Measurements from ENCODE around the gene TFPI2.
A peak's percentile ranks its signal among the peaks of the same experiment; 100 is the strongest.

The TFPI2 gene

DNA sequence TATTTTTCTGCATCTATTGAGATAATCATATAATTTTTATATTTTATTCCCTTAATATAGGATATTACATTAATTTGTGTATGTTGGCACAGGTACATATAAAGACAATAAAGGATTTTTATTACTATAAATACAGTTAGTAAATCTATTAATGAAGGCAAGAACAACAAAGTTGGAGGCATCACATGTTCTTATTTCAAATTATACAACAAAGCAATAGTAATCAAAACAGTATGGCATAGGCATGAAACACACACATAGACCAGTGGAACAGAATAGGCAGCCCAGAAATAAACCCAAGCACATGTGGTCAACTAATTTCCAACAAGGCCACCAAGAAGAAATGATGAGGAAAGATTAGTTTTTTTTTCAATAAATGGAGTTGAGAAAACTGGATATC, 11.2 kb downstream of the TFPI2 start:
- H3K4ac ChIP-seq (ENCODE audit: low read depth, low read length), result no peak overlapping the region
- no peak overlapping the region for H3K9ac ChIP-seq (ENCODE audit: low read length)
- H2BK15ac ChIP-seq (replicated peaks; ENCODE audit: low read depth), result no peak overlapping the region
- H2BK5ac ChIP-seq (ENCODE audit: low read length), result no peak overlapping the region
- no peak overlapping the region for H3K18ac ChIP-seq (ENCODE audit: low read length)
- H3K4me3 ChIP-seq (ENCODE audit: low read length), result no peak overlapping the region
- no peaks in the 10 kb centered on the region for H3K27me3 ChIP-seq (ENCODE audit: insufficient read depth, low read length, poor library complexity)
- H2AK5ac ChIP-seq (ENCODE audit: low read length), result no peak overlapping the region
- no peaks in the 10 kb centered on the region for H3K79me2 ChIP-seq (ENCODE audit: control insufficient read depth, insufficient read depth, low read length)
- no peaks in the 10 kb centered on the region for H3K36me3 ChIP-seq (ENCODE audit: control insufficient read depth, insufficient read depth, low read length)
- no peak overlapping the region for H3K23ac ChIP-seq (ENCODE audit: low read length)
- no peaks in the 10 kb centered on the region for H3K79me1 ChIP-seq (ENCODE audit: low read length)
- no peak overlapping the region for H3K27ac ChIP-seq (ENCODE audit: low read depth, low read length)
- no peak overlapping the region for H4K8ac ChIP-seq (ENCODE audit: low read depth, low read length)
- no peak overlapping the region for H2BK120ac ChIP-seq (ENCODE audit: low read depth, low read length)
- no peaks in the 10 kb centered on the region for H3K4me1 ChIP-seq (ENCODE audit: control insufficient read depth, low read depth, low read length)
- H3K4me2 ChIP-seq (ENCODE audit: low read length), result no peak overlapping the region
- H4K5ac ChIP-seq (ENCODE audit: low read length), result no peak overlapping the region
- no peak for DNase-seq
- H3K56ac ChIP-seq (ENCODE audit: low read length), result no peak overlapping the region

DNA sequence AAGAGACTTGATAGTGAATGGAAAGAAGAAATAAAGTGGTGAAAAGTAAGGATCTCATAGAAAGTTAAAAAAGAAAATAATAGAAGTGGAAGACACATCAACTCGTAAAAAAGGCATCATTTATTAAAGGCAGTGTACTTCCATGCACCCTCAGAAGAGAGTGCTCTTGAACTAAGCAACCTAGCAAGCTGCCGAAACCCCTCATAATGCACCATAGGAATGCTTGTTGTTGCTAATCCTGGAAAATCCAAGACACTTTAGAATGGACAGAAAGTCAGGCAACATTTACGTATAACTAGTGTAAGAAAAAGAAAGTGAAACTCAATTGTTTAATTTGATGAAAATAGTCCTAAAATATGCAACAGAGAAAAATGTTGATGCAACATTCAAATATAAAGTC, 12.8 kb downstream of the TFPI2 start:
- Histone ChIP-seq H3K23ac (ENCODE audit: low read length) (no peak overlapping the region), H2BK15ac (replicated peaks; ENCODE audit: low read depth) (no peak overlapping the region), H3K27me3 (ENCODE audit: insufficient read depth, low read length, poor library complexity) (no peaks in the 10 kb centered on the region), H4K8ac (ENCODE audit: low read depth, low read length) (no peak overlapping the region), H3K4me3 (ENCODE audit: low read length) (no peak overlapping the region), H3K56ac (ENCODE audit: low read length) (no peak overlapping the region), H2AK5ac (ENCODE audit: low read length) (no peak overlapping the region), H2BK120ac (ENCODE audit: low read depth, low read length) (no peak overlapping the region), H3K79me1 (ENCODE audit: low read length) (no peaks in the 10 kb centered on the region), H3K79me2 (ENCODE audit: control insufficient read depth, insufficient read depth, low read length) (no peaks in the 10 kb centered on the region), H3K18ac (ENCODE audit: low read length) (no peak overlapping the region), H3K9ac (ENCODE audit: low read length) (no peak overlapping the region), H4K5ac (ENCODE audit: low read length) (no peak overlapping the region), H3K4me2 (ENCODE audit: low read length) (no peak overlapping the region), H2BK5ac (ENCODE audit: low read length) (no peak overlapping the region), H3K27ac (ENCODE audit: low read depth, low read length) (no peak overlapping the region), H3K4me1 (ENCODE audit: control insufficient read depth, low read depth, low read length) (no peaks in the 10 kb centered on the region), H3K36me3 (ENCODE audit: control insufficient read depth, insufficient read depth, low read length) (no peaks in the 10 kb centered on the region), H3K4ac (ENCODE audit: low read depth, low read length) (no peak overlapping the region)
- DNase-seq, result no peak
- no CpG with 5 or more reads among the region's 3 CpGs for WGBS (ENCODE audit: extremely low coverage, insufficient coverage, low lambda C conversion rate)

DNA sequence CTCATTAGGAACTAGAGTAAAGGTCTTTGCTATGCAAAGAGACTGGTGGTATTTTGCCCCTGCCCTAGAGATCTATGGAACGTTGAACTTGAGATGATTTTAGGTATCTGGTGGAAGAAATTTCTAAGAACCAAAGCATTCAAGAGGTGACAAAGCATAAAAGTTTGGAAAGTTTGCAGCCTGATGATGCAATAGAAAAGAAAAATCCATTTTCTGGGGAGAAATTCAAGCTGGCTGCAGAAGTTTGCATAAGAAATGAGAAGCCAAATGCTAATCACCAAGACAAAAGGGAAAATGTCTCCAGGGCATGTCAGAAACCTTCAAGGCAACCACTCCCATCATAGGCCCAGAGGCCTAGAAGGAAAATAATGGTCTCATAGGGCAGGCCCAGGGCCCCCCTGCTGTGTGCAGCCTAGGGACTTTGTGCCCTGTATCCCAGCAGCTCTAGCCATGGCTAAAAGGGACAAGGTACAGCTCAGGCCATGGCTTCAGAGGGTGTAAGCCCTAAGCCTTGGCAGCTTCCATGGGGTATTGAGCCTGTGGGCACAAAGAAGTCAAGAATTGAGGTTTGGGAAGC, 16.5 kb downstream of the TFPI2 start:
- Histone ChIP-seq H3K79me1 (ENCODE audit: low read length) (no peaks in the 10 kb centered on the region), H2BK120ac (ENCODE audit: low read depth, low read length) (no peak overlapping the region), H3K4me2 (ENCODE audit: low read length) (no peak overlapping the region), H4K5ac (ENCODE audit: low read length) (no peak overlapping the region), H3K4me3 (ENCODE audit: low read length) (no peak overlapping the region), H3K27ac (ENCODE audit: low read depth, low read length) (no peak overlapping the region), H3K18ac (ENCODE audit: low read length) (no peak overlapping the region), H3K36me3 (ENCODE audit: control insufficient read depth, insufficient read depth, low read length) (no peaks in the 10 kb centered on the region), H4K8ac (ENCODE audit: low read depth, low read length) (no peak overlapping the region), H3K23ac (ENCODE audit: low read length) (no peak overlapping the region), H2AK5ac (ENCODE audit: low read length) (no peak overlapping the region), H3K27me3 (ENCODE audit: insufficient read depth, low read length, poor library complexity) (no peaks in the 10 kb centered on the region), H3K9ac (ENCODE audit: low read length) (no peak overlapping the region), H2BK15ac (replicated peaks; ENCODE audit: low read depth) (no peak overlapping the region), H3K79me2 (ENCODE audit: control insufficient read depth, insufficient read depth, low read length) (no peaks in the 10 kb centered on the region), H2BK5ac (ENCODE audit: low read length) (no peak overlapping the region), H3K56ac (ENCODE audit: low read length) (no peak overlapping the region), H3K4me1 (ENCODE audit: control insufficient read depth, low read depth, low read length) (no peaks in the 10 kb centered on the region), H3K4ac (ENCODE audit: low read depth, low read length) (no peak overlapping the region)
- WGBS (ENCODE audit: extremely low coverage, insufficient coverage, low lambda C conversion rate), result no CpG with 5 or more reads among the region's 1 CpG
- DNase-seq, result peak; percentile 19

DNA sequence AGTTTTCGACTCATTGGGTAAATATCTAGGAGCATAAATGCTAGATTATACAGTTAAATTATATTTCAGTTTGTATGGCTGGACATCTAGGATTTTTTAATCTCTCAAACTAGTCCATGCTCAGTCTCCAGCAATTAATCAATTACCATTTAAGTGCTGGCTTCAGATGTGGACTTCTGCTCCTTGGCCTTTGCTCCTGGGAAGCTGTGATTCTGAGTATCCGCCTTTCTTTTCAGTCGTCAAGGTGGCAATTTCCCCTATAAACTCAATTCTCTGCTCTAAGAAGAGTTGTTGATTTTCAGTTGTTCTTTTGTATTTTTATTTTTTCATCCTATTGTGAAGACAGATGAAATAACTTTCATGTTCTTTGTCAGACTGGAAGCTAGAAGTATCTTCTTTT, 23.7 kb downstream of the TFPI2 start:
- Histone ChIP-seq H3K4me1 (ENCODE audit: control insufficient read depth, low read depth, low read length) (no peaks in the 10 kb centered on the region), H3K4me3 (ENCODE audit: low read length) (no peak overlapping the region), H2AK5ac (ENCODE audit: low read length) (no peak overlapping the region), H2BK15ac (replicated peaks; ENCODE audit: low read depth) (no peak overlapping the region), H3K4ac (ENCODE audit: low read depth, low read length) (no peak overlapping the region), H3K23ac (ENCODE audit: low read length) (no peak overlapping the region), H2BK120ac (ENCODE audit: low read depth, low read length) (no peak overlapping the region), H3K18ac (ENCODE audit: low read length) (no peak overlapping the region), H3K56ac (ENCODE audit: low read length) (no peak overlapping the region), H3K27me3 (ENCODE audit: insufficient read depth, low read length, poor library complexity) (no peaks in the 10 kb centered on the region), H4K5ac (ENCODE audit: low read length) (no peak overlapping the region), H2BK5ac (ENCODE audit: low read length) (no peak overlapping the region), H3K79me2 (ENCODE audit: control insufficient read depth, insufficient read depth, low read length) (no peaks in the 10 kb centered on the region), H4K8ac (ENCODE audit: low read depth, low read length) (no peak overlapping the region), H3K79me1 (ENCODE audit: low read length) (no peaks in the 10 kb centered on the region), H3K36me3 (ENCODE audit: control insufficient read depth, insufficient read depth, low read length) (no peaks in the 10 kb centered on the region), H3K9ac (ENCODE audit: low read length) (no peak overlapping the region), H3K27ac (ENCODE audit: low read depth, low read length) (no peak overlapping the region), H3K4me2 (ENCODE audit: low read length) (no peak overlapping the region)
- DNase-seq, result no peak
- no CpG with 5 or more reads among the region's 3 CpGs for WGBS (ENCODE audit: extremely low coverage, insufficient coverage, low lambda C conversion rate)

DNA sequence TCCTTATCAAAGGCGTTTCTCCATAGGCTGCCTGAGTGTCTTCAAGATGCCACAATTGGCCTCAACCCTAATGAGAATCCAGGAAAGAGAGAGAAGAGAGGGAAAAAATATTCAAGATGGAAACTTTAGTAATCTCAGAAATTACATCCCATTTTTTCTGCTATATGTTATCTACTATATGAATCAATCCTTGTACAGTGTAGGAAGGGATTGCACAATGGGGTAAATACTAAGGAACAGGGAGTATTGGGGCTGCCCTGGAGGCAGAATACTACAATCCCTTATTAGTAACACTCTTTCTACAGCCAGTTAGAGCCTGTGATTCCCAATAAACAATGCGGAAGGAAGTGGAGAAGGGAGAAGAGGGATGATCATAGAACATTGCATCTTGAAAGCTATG, 27.9 kb downstream of the TFPI2 start:
- H3K56ac ChIP-seq (ENCODE audit: low read length), result no peak overlapping the region
- no peaks in the 10 kb centered on the region for H3K79me2 ChIP-seq (ENCODE audit: control insufficient read depth, insufficient read depth, low read length)
- H3K27me3 ChIP-seq (ENCODE audit: insufficient read depth, low read length, poor library complexity), result no peaks in the 10 kb centered on the region
- H3K18ac ChIP-seq (ENCODE audit: low read length), result no peak overlapping the region
- DNase-seq, result no peak
- H3K4me2 ChIP-seq (ENCODE audit: low read length), result no peak overlapping the region
- no peak overlapping the region for H3K4me3 ChIP-seq (ENCODE audit: low read length)
- H4K5ac ChIP-seq (ENCODE audit: low read length), result no peak overlapping the region
- H3K9ac ChIP-seq (ENCODE audit: low read length), result no peak overlapping the region
- no peaks in the 10 kb centered on the region for H3K36me3 ChIP-seq (ENCODE audit: control insufficient read depth, insufficient read depth, low read length)
- H4K8ac ChIP-seq (ENCODE audit: low read depth, low read length), result no peak overlapping the region
- no peak overlapping the region for H2BK5ac ChIP-seq (ENCODE audit: low read length)
- H3K79me1 ChIP-seq (ENCODE audit: low read length), result no peaks in the 10 kb centered on the region
- no peak overlapping the region for H2BK15ac ChIP-seq (replicated peaks; ENCODE audit: low read depth)
- H3K4ac ChIP-seq (ENCODE audit: low read depth, low read length), result no peak overlapping the region
- no peaks in the 10 kb centered on the region for H3K4me1 ChIP-seq (ENCODE audit: control insufficient read depth, low read depth, low read length)
- H3K23ac ChIP-seq (ENCODE audit: low read length), result no peak overlapping the region
- H2AK5ac ChIP-seq (ENCODE audit: low read length), result no peak overlapping the region
- H3K27ac ChIP-seq (ENCODE audit: low read depth, low read length), result no peak overlapping the region
- WGBS (ENCODE audit: extremely low coverage, insufficient coverage, low lambda C conversion rate), result no CpG with 5 or more reads among the region's 2 CpGs
- no peak overlapping the region for H2BK120ac ChIP-seq (ENCODE audit: low read depth, low read length)

DNA sequence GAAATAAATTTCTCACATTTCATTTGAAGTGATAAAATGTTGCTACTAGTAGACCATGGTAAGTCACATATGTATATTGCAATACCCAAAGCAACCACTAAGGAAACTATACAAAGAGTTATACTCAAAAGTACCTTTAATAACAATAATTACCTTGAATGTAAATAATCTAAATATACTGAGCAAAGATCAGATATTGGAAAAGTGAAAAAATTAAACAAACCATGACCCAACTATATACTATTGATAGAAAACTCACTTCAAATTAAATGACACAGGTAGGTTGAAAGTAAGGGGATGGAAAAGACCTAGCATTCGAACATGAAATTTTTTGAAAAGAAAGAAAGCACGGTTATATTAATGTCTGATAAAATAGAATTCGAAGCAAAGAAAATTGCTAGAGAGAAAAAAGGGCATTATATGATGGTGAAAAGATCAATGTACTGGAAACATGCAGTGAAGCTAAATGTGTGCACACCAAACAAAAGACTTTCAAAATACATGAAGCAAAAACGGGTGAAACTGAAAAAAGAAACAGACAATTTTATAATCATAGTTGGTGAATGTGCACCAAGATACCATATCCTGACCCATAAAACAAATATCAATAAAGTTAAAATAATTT, 29.1 kb downstream of the TFPI2 start:
- no peaks in the 10 kb centered on the region for H3K79me1 ChIP-seq (ENCODE audit: low read length)
- H3K27ac ChIP-seq (ENCODE audit: low read depth, low read length), result no peak overlapping the region
- no peak overlapping the region for H2AK5ac ChIP-seq (ENCODE audit: low read length)
- no peak overlapping the region for H3K9ac ChIP-seq (ENCODE audit: low read length)
- H3K27me3 ChIP-seq (ENCODE audit: insufficient read depth, low read length, poor library complexity), result no peaks in the 10 kb centered on the region
- no peak overlapping the region for H3K4me3 ChIP-seq (ENCODE audit: low read length)
- no peak overlapping the region for H2BK5ac ChIP-seq (ENCODE audit: low read length)
- no peak overlapping the region for H4K5ac ChIP-seq (ENCODE audit: low read length)
- no peak overlapping the region for H2BK15ac ChIP-seq (replicated peaks; ENCODE audit: low read depth)
- no peaks in the 10 kb centered on the region for H3K36me3 ChIP-seq (ENCODE audit: control insufficient read depth, insufficient read depth, low read length)
- H3K23ac ChIP-seq (ENCODE audit: low read length), result no peak overlapping the region
- H3K4me2 ChIP-seq (ENCODE audit: low read length), result no peak overlapping the region
- no peaks in the 10 kb centered on the region for H3K4me1 ChIP-seq (ENCODE audit: control insufficient read depth, low read depth, low read length)
- WGBS (ENCODE audit: extremely low coverage, insufficient coverage, low lambda C conversion rate), result no CpG with 5 or more reads among the region's 4 CpGs
- H3K18ac ChIP-seq (ENCODE audit: low read length), result no peak overlapping the region
- no peak overlapping the region for H4K8ac ChIP-seq (ENCODE audit: low read depth, low read length)
- H3K79me2 ChIP-seq (ENCODE audit: control insufficient read depth, insufficient read depth, low read length), result no peaks in the 10 kb centered on the region
- no peak for DNase-seq
- no peak overlapping the region for H2BK120ac ChIP-seq (ENCODE audit: low read depth, low read length)
- no peak overlapping the region for H3K56ac ChIP-seq (ENCODE audit: low read length)
- H3K4ac ChIP-seq (ENCODE audit: low read depth, low read length), result no peak overlapping the region
